Stimulated activated CD4-positive, alpha-beta T cell treated with anti-CD3 and anti-CD28 coated beads, Interleukin-2, amount 100 ng/mL, for 4 hours (primary cell): ENCODE measurements around the gene NRG3.
"Not testable (repeated sequence)": the region's sequence is repeated elsewhere in the genome, so short reads cannot be mapped to it uniquely, and the experiment has no call there.

Experiments used
- DNase-seq: peaks from one replicate; pipeline ENCODE4 v3.0.0-alpha.2; 2020; ENCODE audit warnings: low read depth

Gene NRG3

GRCh38 chr10:82922755-82923154 lies 1047.8 kb downstream of the NRG3 start:
- no peak for DNase-seq

GRCh38 chr10:82924711-82925110 lies 1049.7 kb downstream of the NRG3 start:
- no peak for DNase-seq

GRCh38 chr10:82925547-82925946 lies 1050.6 kb downstream of the NRG3 start:
- no peak for DNase-seq

GRCh38 chr10:82932451-82932850 lies 1057.5 kb downstream of the NRG3 start:
- DNase-seq, result no peak

GRCh38 chr10:82934429-82934828 lies 1059.4 kb downstream of the NRG3 start:
- no peak for DNase-seq

GRCh38 chr10:82934947-82935346 lies 1060.0 kb downstream of the NRG3 start:
- DNase-seq, result no peak

- DNase-seq, result no peak
Observed at GRCh38 chr10:82938331-82938730, 1063.3 kb downstream of the NRG3 start.

GRCh38 chr10:82942286-82943099 lies 1067.5 kb downstream of the NRG3 start:
- no peak for DNase-seq

GRCh38 chr10:82943142-82943541 lies 1068.1 kb downstream of the NRG3 start:
- no peak for DNase-seq

GRCh38 chr10:82949816-82950575 lies 1075.0 kb downstream of the NRG3 start:
- DNase-seq, result no peak

GRCh38 chr10:82953331-82953730 lies 1078.3 kb downstream of the NRG3 start:
- DNase-seq, result no peak

GRCh38 chr10:82953909-82954308 lies 1078.9 kb downstream of the NRG3 start:
- DNase-seq, result no peak

GRCh38 chr10:82960421-82961060 lies 1085.5 kb downstream of the NRG3 start:
- not testable (repeated sequence) for DNase-seq

- no peak for DNase-seq
Observed at GRCh38 chr10:82961864-82962263, 1086.9 kb downstream of the NRG3 start.

GRCh38 chr10:82966130-82966529 lies 1091.1 kb downstream of the NRG3 start:
- no peak for DNase-seq

GRCh38 chr10:82968533-82968932 lies 1093.5 kb downstream of the NRG3 start:
- DNase-seq, result no peak

GRCh38 chr10:82969405-82969804 lies 1094.4 kb downstream of the NRG3 start:
- no peak for DNase-seq

- DNase-seq, result no peak
Observed at GRCh38 chr10:82980321-82980720, 1105.3 kb downstream of the NRG3 start.

- no peak for DNase-seq
Observed at GRCh38 chr10:82981137-82981723, 1106.2 kb downstream of the NRG3 start.

GRCh38 chr10:82982110-82982608 lies 1107.2 kb downstream of the NRG3 start:
- DNase-seq, result no peak

GRCh38 chr10:82986216-82986615 lies 1111.2 kb downstream of the NRG3 start:
- DNase-seq, result no peak

- DNase-seq, result not testable (repeated sequence)
Observed at GRCh38 chr10:83006479-83006878, 1131.5 kb downstream of the NRG3 start.
